Thymus (tissue), 11 donors: ENCODE data around the gene APLF. TPM values are rescaled to one million over a fixed set of nuclear protein-coding genes. Genes with fewer than 3 reads are reported as not detected.
"Not testable (repeated sequence)": the region's sequence is repeated elsewhere in the genome, so short reads cannot be mapped to it uniquely, and the experiment has no call there.

Experiments used
- DNase-seq, 9 donors: peaks; one replicate each; pipeline ENCODE4 v3.0.0-alpha.2; 2013; ENCODE audit warnings: low spot score in 9 of 9, low read depth in 6 of 9, missing footprints in 1 of 9
- H3K27ac ChIP-seq, 2 donors: one replicate each; pipeline ENCODE4 v1.5.1; 2013; ENCODE audit warnings: control low read depth in 1 of 2, low read depth in 1 of 2, low read length in 1 of 2, mild to moderate bottlenecking in 1 of 2, moderate library complexity in 1 of 2
- H3K27me3 ChIP-seq, 2 donors: one replicate each; pipeline ENCODE4 v1.5.1; 2013; ENCODE audit warnings: low read length in 1 of 2; ENCODE audit not compliant: control insufficient read depth in 2 of 2, insufficient read depth in 1 of 2
- H3K36me3 ChIP-seq, 2 donors: one replicate each; pipeline ENCODE4 v1.5.1; 2013; ENCODE audit warnings: low read length in 1 of 2, mild to moderate bottlenecking in 1 of 2, moderate library complexity in 1 of 2; ENCODE audit not compliant: control insufficient read depth in 2 of 2, insufficient read depth in 2 of 2
- H3K4me1 ChIP-seq, 2 donors: one replicate each; pipeline ENCODE4 v1.5.1; 2013; ENCODE audit warnings: low read length in 2 of 2; ENCODE audit not compliant: control insufficient read depth in 2 of 2, insufficient read depth in 2 of 2
- H3K4me3 ChIP-seq, 2 donors: one replicate each; pipeline ENCODE4 v1.5.1; 2013; ENCODE audit warnings: low read length in 2 of 2, control low read depth in 1 of 2, mild to moderate bottlenecking in 1 of 2
- H3K9me3 ChIP-seq, 2 donors: one replicate each; pipeline ENCODE4 v1.5.1; 2013; ENCODE audit warnings: low read length in 1 of 2, mild to moderate bottlenecking in 1 of 2; ENCODE audit not compliant: control insufficient read depth in 2 of 2, insufficient read depth in 1 of 2
- whole genome bisulfite sequencing: extraction: QIAGEN DNeasy Blood & Tissue Kit; methylation state at CpG from one replicate; pipeline ENCODE4 v1.1.7; 2013; 5-methylcytosine and 5-hydroxymethylcytosine counted together
- polyA plus RNA-seq: library from polyadenylated mRNA; stranded (reverse); fragments of 200-250 nt; gene quantifications from one replicate; pipeline ENCODE4 v1.2.3, GENCODE V29; 2013
- total RNA-seq: library from RNA; stranded (reverse); fragments of 120-200 nt; gene quantifications from one replicate; pipeline ENCODE4 v1.2.4, GENCODE V29; 2013
- donor health status: healthy.

APLF gene
- total and polyA plus RNA-seq, 2 donors, result 2.4 to 7.5 TPM

GRCh38 chr2:68506170-68506569, 38.8 kb downstream of the APLF start:
- Histone ChIP-seq H3K9me3 (no peaks in the 10 kb centered on the region), H3K4me3 (no peak overlapping the region), H3K36me3 (no peaks in the 10 kb centered on the region), H3K4me1 (no peaks in the 10 kb centered on the region), H3K27ac (no peak overlapping the region), H3K27me3 (no peaks in the 10 kb centered on the region)
- WGBS, result 14% methylated on average over 3 of the region's 3 CpGs
- no peak for DNase-seq

GRCh38 chr2:68512326-68512725, 44.9 kb downstream of the APLF start:
- H3K36me3 ChIP-seq, result no peaks in the 10 kb centered on the region
- no peaks in the 10 kb centered on the region for H3K9me3 ChIP-seq
- no peaks in the 10 kb centered on the region for H3K4me1 ChIP-seq
- no peak for DNase-seq
- no peaks in the 10 kb centered on the region for H3K27me3 ChIP-seq
- no peak overlapping the region for H3K27ac ChIP-seq
- H3K4me3 ChIP-seq, result no peak overlapping the region
- WGBS, result 88% methylated on average over 3 of the region's 3 CpGs

GRCh38 chr2:68512966-68513365, 45.6 kb downstream of the APLF start:
- H3K9me3 ChIP-seq, result no peaks in the 10 kb centered on the region
- no peaks in the 10 kb centered on the region for H3K27me3 ChIP-seq
- no peak overlapping the region for H3K4me3 ChIP-seq
- WGBS, result 32% methylated on average over 1 of the region's 1 CpG
- no peak overlapping the region for H3K27ac ChIP-seq
- no peaks in the 10 kb centered on the region for H3K36me3 ChIP-seq
- no peaks in the 10 kb centered on the region for H3K4me1 ChIP-seq
- DNase-seq, result no peak

GRCh38 chr2:68514316-68514929, 47.0 kb downstream of the APLF start:
- Histone ChIP-seq H3K4me1 (no peaks in the 10 kb centered on the region), H3K36me3 (no peaks in the 10 kb centered on the region), H3K27me3 (no peaks in the 10 kb centered on the region), H3K4me3 (no peak overlapping the region), H3K27ac (no peak overlapping the region), H3K9me3 (no peaks in the 10 kb centered on the region)
- no peak for DNase-seq
- WGBS, result 93% methylated on average over 2 of the region's 2 CpGs

- no peaks in the 10 kb centered on the region for H3K27me3 ChIP-seq
- H3K27ac ChIP-seq, result no peak overlapping the region
- H3K36me3 ChIP-seq, result no peaks in the 10 kb centered on the region
- 99% methylated on average over 5 of the region's 5 CpGs for WGBS
- peak in 1 of 9 donors; percentile 44 for DNase-seq
- no peaks in the 10 kb centered on the region for H3K9me3 ChIP-seq
- no peak overlapping the region for H3K4me3 ChIP-seq
- no peaks in the 10 kb centered on the region for H3K4me1 ChIP-seq
Measured at GRCh38 chr2:68516051-68516955, 48.9 kb downstream of the APLF start.

GRCh38 chr2:68519236-68519635, 51.9 kb downstream of the APLF start:
- WGBS, result 94% methylated on average over 1 of the region's 1 CpG
- H3K9me3 ChIP-seq, result no peaks in the 10 kb centered on the region

GRCh38 chr2:68521037-68521436, 53.7 kb downstream of the APLF start:
- DNase-seq, result no peak
- Histone ChIP-seq H3K9me3 (no peaks in the 10 kb centered on the region), H3K27me3 (no peaks in the 10 kb centered on the region), H3K27ac (no peak overlapping the region), H3K4me3 (no peak overlapping the region), H3K36me3 (no peaks in the 10 kb centered on the region), H3K4me1 (no peaks in the 10 kb centered on the region)
- WGBS, result 95% methylated on average over 1 of the region's 1 CpG

More at GRCh38 chr2:68519236-68519635, 51.9 kb downstream of the APLF start:
- peak in 1 of 9 donors; percentile 21 for DNase-seq
- Histone ChIP-seq H3K36me3 (no peaks in the 10 kb centered on the region), H3K4me3 (no peak overlapping the region), H3K27ac (no peak overlapping the region), H3K4me1 (no peaks in the 10 kb centered on the region), H3K27me3 (no peaks in the 10 kb centered on the region)

GRCh38 chr2:68526943-68527342, 59.6 kb downstream of the APLF start:
- not testable (repeated sequence) for H3K27ac ChIP-seq, H3K27me3 ChIP-seq, H3K36me3 ChIP-seq, H3K9me3 ChIP-seq, H3K4me3 ChIP-seq, DNase-seq, H3K4me1 ChIP-seq
- 96% methylated on average over 16 of the region's 16 CpGs for WGBS

GRCh38 chr2:68527343-68528081, 60.1 kb downstream of the APLF start:
- not testable (repeated sequence) for DNase-seq, H3K36me3 ChIP-seq
- WGBS, result 97% methylated on average over 38 of the region's 38 CpGs

More at GRCh38 chr2:68527343-68528081, 60.1 kb downstream of the APLF start:
- H3K27me3 ChIP-seq, H3K4me1 ChIP-seq, H3K4me3 ChIP-seq, H3K27ac ChIP-seq, H3K9me3 ChIP-seq: not testable (repeated sequence)
